ENCODE results near the gene CD101. TPM values are rescaled to one million over a fixed set of nuclear protein-coding genes. Genes with fewer than 3 reads are reported as not detected.

CD101 gene
- total and polyA plus RNA-seq, 2 of the 8 experiments (the other 6 are each of a cell fraction or from before 2014, with no cell fraction given), result 1.1 to 1.2 TPM

DNA sequence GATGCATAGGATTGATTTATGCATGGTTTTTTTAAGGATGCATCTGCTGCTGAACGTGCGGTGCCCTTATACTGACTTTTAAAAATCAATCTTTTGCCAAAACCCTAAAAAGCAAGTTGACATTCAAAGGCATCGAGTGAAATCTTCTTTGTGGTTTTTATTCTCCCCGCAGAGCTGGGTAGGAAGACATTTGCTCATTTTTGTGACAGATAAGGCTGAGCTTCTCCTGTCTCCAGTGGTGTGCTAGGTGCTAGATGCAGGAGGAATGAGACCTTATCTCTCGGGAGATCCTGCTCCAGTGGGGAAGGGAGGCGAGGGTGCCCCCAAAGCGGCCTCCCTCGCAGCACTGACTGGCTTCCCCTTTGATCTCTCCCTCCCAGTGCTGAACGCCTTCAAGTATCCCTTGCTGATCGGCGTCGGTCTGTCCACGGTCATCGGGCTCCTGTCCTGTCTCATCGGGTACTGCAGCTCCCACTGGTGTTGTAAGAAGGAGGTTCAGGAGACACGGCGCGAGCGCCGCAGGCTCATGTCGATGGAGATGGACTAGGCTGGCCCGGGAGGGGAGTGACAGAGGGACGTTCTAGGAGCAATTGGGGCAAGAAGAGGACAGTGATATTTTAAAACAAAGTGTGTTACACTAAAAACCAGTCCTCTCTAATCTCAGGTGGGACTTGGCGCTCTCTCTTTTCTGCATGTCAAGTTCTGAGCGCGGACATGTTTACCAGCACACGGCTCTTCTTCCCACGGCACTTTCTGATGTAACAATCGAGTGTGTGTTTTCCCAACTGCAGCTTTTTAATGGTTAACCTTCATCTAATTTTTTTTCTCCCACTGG lies 14.9 kb upstream of the CD101 start (continued):
- TF ChIP-seq CTCF (IDR thresholded peaks at IDR 0.05; ENCODE audit: control extremely low read depth in 1 of 3, insufficient read depth in 1 of 3, low read depth in 1 of 3, low read length in 3 of 3), result peak in 2 of 3 experiments; percentile 2 to 10; a peak in 1 of 4 replicates
